ENCODE results near the gene PTGES.
"Not testable (repeated sequence)": the region's sequence is repeated elsewhere in the genome, so short reads cannot be mapped to it uniquely, and the experiment has no call there.

PTGES gene

DNA sequence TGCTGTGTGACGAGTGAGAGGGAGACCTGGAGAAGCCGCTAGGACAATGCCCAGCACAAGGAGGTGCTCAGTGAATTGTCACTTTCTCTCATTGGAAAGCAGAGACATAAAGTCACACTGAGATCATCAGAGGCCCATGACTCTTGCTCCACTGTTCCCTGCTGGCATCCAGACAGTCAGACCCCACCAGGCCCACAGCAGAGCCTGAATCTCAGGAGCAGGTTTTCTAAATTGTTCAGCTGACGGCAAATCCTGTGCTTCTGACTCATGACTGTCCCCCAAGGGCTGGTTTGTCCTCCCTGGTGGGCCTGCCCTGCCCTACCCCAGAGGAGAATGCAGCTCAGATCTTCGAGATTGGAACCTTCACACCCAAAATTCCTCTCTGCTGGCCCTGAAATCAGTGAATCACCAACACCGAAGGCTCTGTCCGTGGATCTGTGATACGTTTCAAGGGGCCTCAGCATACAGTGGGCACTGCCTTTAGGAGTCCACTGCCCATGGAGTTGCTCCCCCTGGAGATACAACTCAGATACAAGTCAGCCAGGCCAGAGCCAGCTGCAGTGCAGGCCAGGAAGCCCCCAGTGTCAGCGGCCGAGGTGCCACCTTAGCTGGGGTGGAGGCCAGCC is 2.7 kb downstream of the PTGES start:
- H3K27me3 ChIP-seq (ENCODE audit: insufficient read depth, insufficient read length), result peaks cover 6% of the 10 kb centered on the region
- H3K4me3 ChIP-seq (ENCODE audit: insufficient read length, low read depth), result no peak overlapping the region
- H3K9ac ChIP-seq (ENCODE audit: insufficient read length, low read depth), result no peak overlapping the region
- no peaks in the 10 kb centered on the region for H3K36me3 ChIP-seq (ENCODE audit: insufficient read depth, insufficient read length, low read length)
- no peak for TF ChIP-seq ZNF274 (IDR thresholded peaks at IDR 0.05; ENCODE audit: low read depth, low read length)
- no peak for TF ChIP-seq YY1 (IDR thresholded peaks at IDR 0.05; ENCODE audit: insufficient read depth, insufficient read length)
- no peaks in the 10 kb centered on the region for H3K9me3 ChIP-seq (ENCODE audit: insufficient read depth, low read length)
- H3K4me1 ChIP-seq (ENCODE audit: insufficient read depth, insufficient read length), result peaks cover 21% of the 10 kb centered on the region
- no peak for DNase-seq (ENCODE audit: low read depth, low spot score)

DNA sequence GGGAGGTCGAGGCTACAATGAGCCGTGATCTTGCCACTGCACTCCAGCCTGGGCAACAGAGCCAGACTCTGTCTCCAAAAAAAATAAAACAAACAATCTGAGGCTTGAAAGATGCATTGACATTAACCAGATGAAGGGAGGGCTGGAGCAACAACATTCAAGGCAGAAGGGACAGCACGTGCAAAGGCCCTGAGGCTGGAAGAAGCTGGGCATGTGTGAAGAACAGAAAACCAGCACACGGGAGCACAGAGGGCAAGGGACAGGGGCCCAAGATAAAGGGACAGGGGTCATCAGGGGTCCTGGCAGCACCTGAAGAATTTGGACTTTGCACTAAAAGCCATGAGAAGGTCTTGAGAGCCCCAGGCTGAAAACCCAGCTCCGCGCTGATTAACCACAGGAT is 3.3 kb downstream of the PTGES start:
- peaks cover 6% of the 10 kb centered on the region for H3K27me3 ChIP-seq (ENCODE audit: insufficient read depth, insufficient read length)
- no peak for DNase-seq (ENCODE audit: low read depth, low spot score)
- H3K9ac ChIP-seq (ENCODE audit: insufficient read length, low read depth), result no peak overlapping the region
- TF ChIP-seq ZNF274 (IDR thresholded peaks at IDR 0.05; ENCODE audit: low read depth, low read length), result no peak
- no peak for TF ChIP-seq SUZ12 (IDR thresholded peaks at IDR 0.05; ENCODE audit: extremely low read depth, insufficient read depth, insufficient read length)
- no peak for TF ChIP-seq YY1 (IDR thresholded peaks at IDR 0.05; ENCODE audit: insufficient read depth, insufficient read length)
- H3K9me3 ChIP-seq (ENCODE audit: insufficient read depth, low read length), result no peaks in the 10 kb centered on the region
- no peak overlapping the region for H3K4me3 ChIP-seq (ENCODE audit: insufficient read length, low read depth)
- peaks cover 21% of the 10 kb centered on the region for H3K4me1 ChIP-seq (ENCODE audit: insufficient read depth, insufficient read length)
- no peaks in the 10 kb centered on the region for H3K36me3 ChIP-seq (ENCODE audit: insufficient read depth, insufficient read length, low read length)

DNA sequence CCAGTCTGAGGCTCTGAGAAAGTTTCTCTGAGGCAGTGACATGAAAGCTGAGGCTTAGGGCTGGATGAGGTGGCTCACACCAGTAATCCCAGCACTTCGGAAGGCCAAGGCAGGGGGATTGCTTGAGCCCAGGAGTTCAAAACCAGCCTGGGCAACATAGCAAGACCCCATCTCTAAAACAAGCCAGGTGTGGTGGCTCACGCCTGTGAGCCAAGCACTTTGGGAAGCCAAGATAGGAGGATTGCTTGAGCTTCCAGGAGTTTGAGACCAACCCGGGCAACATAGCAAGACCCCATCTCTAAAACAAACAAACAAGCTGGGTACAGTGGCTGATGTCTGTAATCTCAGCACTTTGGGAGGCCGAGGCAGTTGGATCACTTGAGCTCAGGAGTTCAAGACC is 3.8 kb downstream of the PTGES start:
- not testable (repeated sequence) for H3K9me3 ChIP-seq (ENCODE audit: insufficient read depth, low read length); DNase-seq (ENCODE audit: low read depth, low spot score); H3K27me3 ChIP-seq (ENCODE audit: insufficient read depth, insufficient read length); H3K9ac ChIP-seq (ENCODE audit: insufficient read length, low read depth); H3K36me3 ChIP-seq (ENCODE audit: insufficient read depth, insufficient read length, low read length); H3K4me3 ChIP-seq (ENCODE audit: insufficient read length, low read depth)
- H3K4me1 ChIP-seq (ENCODE audit: insufficient read depth, insufficient read length), result peaks cover 21% of the 10 kb centered on the region

DNA sequence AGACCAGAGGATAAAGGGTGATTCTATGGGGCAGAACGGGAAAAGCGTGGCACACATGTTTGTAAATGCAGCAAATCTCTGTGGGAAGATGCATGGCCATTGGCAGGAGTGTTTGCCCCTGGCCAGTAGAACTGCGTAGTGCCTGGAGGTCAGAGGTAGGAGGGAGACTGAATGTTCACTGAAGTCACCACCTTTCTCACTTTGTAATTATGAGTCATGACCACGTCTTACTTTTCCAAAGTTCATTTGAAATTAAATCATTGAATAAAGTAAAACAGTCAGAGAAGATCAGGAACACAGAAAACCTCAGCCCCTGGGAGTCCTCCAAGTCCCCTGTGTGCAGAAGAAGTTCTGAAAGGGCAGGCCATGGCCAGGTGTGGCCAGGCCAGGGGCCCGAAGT is 4.6 kb downstream of the PTGES start:
- peaks cover 21% of the 10 kb centered on the region for H3K4me1 ChIP-seq (ENCODE audit: insufficient read depth, insufficient read length)
- no peaks in the 10 kb centered on the region for H3K9me3 ChIP-seq (ENCODE audit: insufficient read depth, low read length)
- H3K4me3 ChIP-seq (ENCODE audit: insufficient read length, low read depth), result no peak overlapping the region
- H3K9ac ChIP-seq (ENCODE audit: insufficient read length, low read depth), result no peak overlapping the region
- no peak for DNase-seq (ENCODE audit: low read depth, low spot score)
- TF ChIP-seq SUZ12 (IDR thresholded peaks at IDR 0.05; ENCODE audit: extremely low read depth, insufficient read depth, insufficient read length) (no peak), YY1 (IDR thresholded peaks at IDR 0.05; ENCODE audit: insufficient read depth, insufficient read length) (no peak), ZNF274 (IDR thresholded peaks at IDR 0.05; ENCODE audit: low read depth, low read length) (no peak)
- no peaks in the 10 kb centered on the region for H3K36me3 ChIP-seq (ENCODE audit: insufficient read depth, insufficient read length, low read length)
- H3K27me3 ChIP-seq (ENCODE audit: insufficient read depth, insufficient read length), result peaks cover 2% of the 10 kb centered on the region

DNA sequence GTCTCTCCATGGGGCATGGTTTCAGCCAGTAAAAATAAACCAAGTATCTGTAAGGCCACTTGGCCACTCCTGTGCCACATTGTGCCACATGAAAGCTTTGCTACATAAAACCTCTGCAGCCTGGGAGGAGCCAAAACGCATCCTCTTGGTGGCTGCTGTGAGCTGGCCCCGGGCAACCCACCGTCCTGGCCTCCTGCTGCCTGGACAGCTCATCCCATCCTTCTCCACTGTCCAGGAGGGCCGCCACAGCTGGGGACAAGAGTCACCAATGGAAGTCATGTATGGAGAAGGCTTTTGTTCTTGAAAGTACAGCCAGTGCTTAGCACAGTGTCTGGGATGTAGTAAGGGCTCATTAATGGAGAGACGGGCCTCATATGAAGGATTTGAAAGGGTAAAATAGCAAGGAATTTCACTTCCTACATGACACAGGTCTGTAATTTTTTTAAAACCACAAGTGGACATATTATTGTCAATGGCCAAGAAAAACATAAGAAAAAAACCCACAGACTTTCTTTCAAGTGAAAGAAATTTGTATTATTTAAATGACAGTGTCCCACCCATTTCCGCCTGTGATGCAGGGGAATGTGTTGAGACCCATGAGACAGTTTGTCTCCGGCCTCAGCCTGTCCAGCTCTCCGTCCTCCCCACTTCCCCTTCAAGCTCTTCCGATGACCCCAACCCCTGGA is 6.6 kb downstream of the PTGES start:
- Histone ChIP-seq H3K36me3 (ENCODE audit: insufficient read depth, insufficient read length, low read length) (no peaks in the 10 kb centered on the region), H3K9me3 (ENCODE audit: insufficient read depth, low read length) (no peaks in the 10 kb centered on the region), H3K9ac (ENCODE audit: insufficient read length, low read depth) (no peak overlapping the region), H3K4me3 (ENCODE audit: insufficient read length, low read depth) (no peak overlapping the region), H3K4me1 (ENCODE audit: insufficient read depth, insufficient read length) (peaks cover 10% of the 10 kb centered on the region), H3K27me3 (ENCODE audit: insufficient read depth, insufficient read length) (no peaks in the 10 kb centered on the region)
- no peak for TF ChIP-seq ZNF274 (IDR thresholded peaks at IDR 0.05; ENCODE audit: low read depth, low read length)
- no peak for TF ChIP-seq SUZ12 (IDR thresholded peaks at IDR 0.05; ENCODE audit: extremely low read depth, insufficient read depth, insufficient read length)
- TF ChIP-seq YY1 (IDR thresholded peaks at IDR 0.05; ENCODE audit: insufficient read depth, insufficient read length), result no peak
- DNase-seq (ENCODE audit: low read depth, low spot score), result no peak

DNA sequence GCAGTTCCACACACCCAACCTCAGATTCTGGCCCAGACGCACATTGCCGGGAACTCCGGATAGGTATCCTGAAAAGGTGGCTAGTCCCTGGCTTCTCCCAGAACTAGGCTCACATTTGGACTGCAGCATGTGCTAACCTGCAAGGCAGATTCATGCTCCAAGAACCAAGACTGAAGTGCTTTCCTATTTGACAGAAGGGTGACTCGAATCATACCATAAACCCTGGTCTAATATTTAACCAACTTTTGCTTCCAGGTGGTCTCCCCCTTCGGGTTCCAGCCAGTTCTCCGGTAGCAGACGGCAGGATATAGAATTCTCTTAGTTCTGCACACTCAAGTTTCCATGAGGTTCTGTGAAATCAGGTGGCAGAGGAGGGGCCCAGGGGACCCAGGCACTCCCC is 7.6 kb downstream of the PTGES start:
- Histone ChIP-seq H3K4me1 (ENCODE audit: insufficient read depth, insufficient read length) (peaks cover 11% of the 10 kb centered on the region), H3K9ac (ENCODE audit: insufficient read length, low read depth) (no peak overlapping the region), H3K27me3 (ENCODE audit: insufficient read depth, insufficient read length) (no peaks in the 10 kb centered on the region), H3K4me3 (ENCODE audit: insufficient read length, low read depth) (no peak overlapping the region), H3K36me3 (ENCODE audit: insufficient read depth, insufficient read length, low read length) (no peaks in the 10 kb centered on the region), H3K9me3 (ENCODE audit: insufficient read depth, low read length) (no peaks in the 10 kb centered on the region)
- DNase-seq (ENCODE audit: low read depth, low spot score), result no peak
- TF ChIP-seq SUZ12 (IDR thresholded peaks at IDR 0.05; ENCODE audit: extremely low read depth, insufficient read depth, insufficient read length) (no peak), YY1 (IDR thresholded peaks at IDR 0.05; ENCODE audit: insufficient read depth, insufficient read length) (no peak), ZNF274 (IDR thresholded peaks at IDR 0.05; ENCODE audit: low read depth, low read length) (no peak)

DNA sequence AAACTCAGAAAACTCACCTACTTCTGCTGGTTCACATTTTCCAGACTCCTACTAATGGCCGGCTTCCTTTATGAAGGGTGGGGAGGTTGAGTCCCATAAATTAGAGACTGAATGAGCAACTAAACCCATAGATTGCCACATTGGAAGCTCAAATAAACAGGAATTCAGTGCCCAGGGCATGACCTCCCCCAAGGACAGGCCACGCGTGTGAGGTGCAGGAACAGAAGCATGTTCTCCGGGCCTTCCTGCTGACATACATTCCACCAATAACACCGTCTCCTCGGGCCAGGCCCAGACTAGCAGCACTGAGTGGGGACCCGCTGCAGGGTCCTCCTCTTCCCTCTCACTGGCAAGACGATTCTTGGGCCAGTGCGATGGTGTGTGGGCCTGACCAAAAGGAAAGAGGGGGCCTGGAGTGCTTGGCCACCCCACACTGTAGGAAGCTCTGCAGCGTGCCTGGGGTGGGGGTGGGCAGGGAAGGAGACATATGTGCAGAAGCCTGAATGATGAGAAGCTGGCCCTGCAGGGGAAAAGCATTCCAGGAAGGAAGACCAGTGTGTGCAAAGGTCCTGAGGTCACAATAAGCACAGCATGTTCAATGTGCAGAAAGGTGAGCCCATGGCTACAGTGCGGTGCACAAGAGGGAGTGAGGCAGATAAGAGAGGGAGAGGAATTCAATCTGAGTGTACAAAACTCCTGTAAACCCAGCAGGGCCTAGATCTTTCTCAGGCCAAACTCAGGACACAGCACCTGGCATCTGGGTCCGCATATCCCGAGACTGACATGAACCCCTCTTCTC is 12.0 kb downstream of the PTGES start:
- no peaks in the 10 kb centered on the region for H3K9me3 ChIP-seq (ENCODE audit: insufficient read depth, low read length)
- peaks cover 21% of the 10 kb centered on the region for H3K4me1 ChIP-seq (ENCODE audit: insufficient read depth, insufficient read length)
- no peak overlapping the region for H3K9ac ChIP-seq (ENCODE audit: insufficient read length, low read depth)
- no peak overlapping the region for H3K4me3 ChIP-seq (ENCODE audit: insufficient read length, low read depth)
- no peaks in the 10 kb centered on the region for H3K36me3 ChIP-seq (ENCODE audit: insufficient read depth, insufficient read length, low read length)
- TF ChIP-seq ZNF274 (IDR thresholded peaks at IDR 0.05; ENCODE audit: low read depth, low read length), result no peak
- H3K27me3 ChIP-seq (ENCODE audit: insufficient read depth, insufficient read length), result no peaks in the 10 kb centered on the region
- DNase-seq (ENCODE audit: low read depth, low spot score), result no peak

Data from NT2/D1 (cell line).